Neural crest cell (in vitro differentiated cells): Measurements from ENCODE around the gene NSDHL. TPM values are rescaled to one million over a fixed set of nuclear protein-coding genes. Genes with fewer than 3 reads are reported as not detected.

Experiments
- DNase-seq: peaks from one replicate; pipeline ENCODE4 v3.0.0; 2021; ENCODE audit warnings: low read depth, mixed read lengths, low spot score
- H3K27ac Mint-ChIP-seq: one replicate; pipeline ENCODE4 v1.8.0; 2021; ENCODE audit warnings: mild to moderate bottlenecking, mixed read lengths; ENCODE audit not compliant: unreplicated experiment
- H3K27me3 Mint-ChIP-seq: 2 replicates; pipeline ENCODE4 v1.8.0; 2021; ENCODE audit warnings: low read depth, mild to moderate bottlenecking, mixed read lengths
- H3K36me3 Mint-ChIP-seq: 2 replicates; pipeline ENCODE4 v1.8.0; 2021; ENCODE audit warnings: low read depth, mild to moderate bottlenecking, mixed read lengths
- H3K4me1 Mint-ChIP-seq: 2 replicates; pipeline ENCODE4 v1.8.0; 2021; ENCODE audit warnings: mixed read lengths
- H3K4me3 Mint-ChIP-seq: one replicate; pipeline ENCODE4 v1.8.0; 2021; ENCODE audit warnings: mild to moderate bottlenecking, mixed read lengths
- H3K9me3 Mint-ChIP-seq: 2 replicates; pipeline ENCODE4 v1.8.0; 2021; ENCODE audit warnings: mixed read lengths
- total RNA-seq: library from RNA; stranded (reverse); gene quantifications from 2 replicates; pipeline ENCODE4 v1.2.1, GENCODE V29; 2021
- TF ChIP-seq, protein P1 (sequence below): fragments of 200-600 bp; sonication (generic); conservative IDR thresholded peaks from 2 replicates; pipeline ENCODE4 v1.5.0; 2021; ENCODE audit warnings: antibody characterized with exemption, mild to moderate bottlenecking

The NSDHL gene
- total RNA-seq, 1 donor from 2014 or later = 49.6 TPM

DNA sequence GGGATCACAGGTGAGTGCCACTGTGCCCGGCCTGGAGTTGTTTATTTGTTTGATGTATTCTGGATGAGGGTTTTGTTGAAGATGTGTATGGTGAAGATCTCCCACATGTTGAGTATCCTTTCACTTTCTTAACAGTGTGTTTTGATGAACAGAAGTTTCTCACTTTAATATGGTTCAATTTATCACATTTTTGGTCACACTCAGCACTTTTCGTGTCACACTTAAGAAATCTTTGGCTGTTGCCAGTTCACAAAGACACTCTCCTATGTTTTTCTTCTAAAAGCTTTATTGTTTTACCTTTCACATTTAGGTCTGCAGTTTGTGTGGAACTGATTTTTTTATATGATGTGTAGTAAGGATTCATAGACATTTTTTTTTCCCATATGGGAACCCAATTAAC, 50.4 kb downstream of the NSDHL start:
- H3K27me3 Mint-ChIP-seq = no peaks in the 10 kb centered on the region
- no peak overlapping the region for H3K27ac Mint-ChIP-seq
- peaks cover 15% of the 10 kb centered on the region for H3K9me3 Mint-ChIP-seq
- H3K36me3 Mint-ChIP-seq = no peaks in the 10 kb centered on the region
- TF ChIP-seq, protein P1, sequence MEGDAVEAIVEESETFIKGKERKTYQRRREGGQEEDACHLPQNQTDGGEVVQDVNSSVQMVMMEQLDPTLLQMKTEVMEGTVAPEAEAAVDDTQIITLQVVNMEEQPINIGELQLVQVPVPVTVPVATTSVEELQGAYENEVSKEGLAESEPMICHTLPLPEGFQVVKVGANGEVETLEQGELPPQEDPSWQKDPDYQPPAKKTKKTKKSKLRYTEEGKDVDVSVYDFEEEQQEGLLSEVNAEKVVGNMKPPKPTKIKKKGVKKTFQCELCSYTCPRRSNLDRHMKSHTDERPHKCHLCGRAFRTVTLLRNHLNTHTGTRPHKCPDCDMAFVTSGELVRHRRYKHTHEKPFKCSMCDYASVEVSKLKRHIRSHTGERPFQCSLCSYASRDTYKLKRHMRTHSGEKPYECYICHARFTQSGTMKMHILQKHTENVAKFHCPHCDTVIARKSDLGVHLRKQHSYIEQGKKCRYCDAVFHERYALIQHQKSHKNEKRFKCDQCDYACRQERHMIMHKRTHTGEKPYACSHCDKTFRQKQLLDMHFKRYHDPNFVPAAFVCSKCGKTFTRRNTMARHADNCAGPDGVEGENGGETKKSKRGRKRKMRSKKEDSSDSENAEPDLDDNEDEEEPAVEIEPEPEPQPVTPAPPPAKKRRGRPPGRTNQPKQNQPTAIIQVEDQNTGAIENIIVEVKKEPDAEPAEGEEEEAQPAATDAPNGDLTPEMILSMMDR = no peak
- DNase-seq = no peak
- H3K4me1 Mint-ChIP-seq = no peaks in the 10 kb centered on the region
- no peak overlapping the region for H3K4me3 Mint-ChIP-seq

DNA sequence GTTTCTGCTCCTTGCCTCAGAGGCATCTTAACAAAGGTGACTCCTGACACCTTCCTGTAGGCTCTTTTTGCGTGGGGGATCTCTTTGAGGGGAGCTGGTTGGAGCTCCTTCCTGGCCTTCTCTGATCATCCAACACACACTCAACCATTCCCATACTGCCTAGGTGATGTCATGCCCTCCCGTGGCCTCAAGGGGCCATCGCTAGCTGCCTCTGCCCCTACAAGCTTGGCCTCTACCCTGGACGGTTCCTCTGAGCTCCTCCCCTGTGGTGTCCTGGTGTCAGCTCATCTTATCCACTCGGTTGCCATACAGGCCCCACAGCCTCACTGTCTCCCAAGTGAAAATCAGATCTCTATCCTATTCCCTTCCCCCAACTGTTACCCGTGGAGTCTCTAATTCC, 53.3 kb downstream of the NSDHL start:
- Mint-ChIP-seq H3K27me3 (peaks cover 6% of the 10 kb centered on the region), H3K36me3 (peaks cover 3% of the 10 kb centered on the region), H3K4me3 (no peak overlapping the region), H3K27ac (no peak overlapping the region), H3K9me3 (peaks cover 11% of the 10 kb centered on the region), H3K4me1 (no peaks in the 10 kb centered on the region)
- no peak for DNase-seq
- TF ChIP-seq, protein P1 = no peak

DNA sequence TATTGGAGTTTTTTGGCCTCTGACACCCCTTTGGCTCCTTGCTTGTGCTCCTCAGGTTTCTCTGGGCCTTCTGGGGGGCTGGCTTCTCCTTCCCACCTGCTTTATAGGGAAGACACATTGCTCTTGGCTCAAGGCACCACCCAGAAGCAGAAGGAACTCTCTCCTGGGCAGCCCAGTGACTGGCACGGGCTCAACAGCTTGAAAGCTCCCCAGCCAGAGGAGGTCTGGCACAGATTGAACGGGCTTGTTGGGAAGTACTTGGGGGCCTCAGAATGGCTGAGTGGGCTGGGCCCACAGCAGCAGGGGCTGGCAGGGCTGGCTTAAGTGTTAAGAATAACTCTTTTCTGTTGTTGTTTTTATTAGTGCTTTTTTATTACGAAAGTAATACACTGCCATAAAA, 55.9 kb downstream of the NSDHL start:
- no peak overlapping the region for H3K27ac Mint-ChIP-seq
- peaks cover 3% of the 10 kb centered on the region for H3K9me3 Mint-ChIP-seq
- peaks cover 21% of the 10 kb centered on the region for H3K27me3 Mint-ChIP-seq
- no peaks in the 10 kb centered on the region for H3K4me1 Mint-ChIP-seq
- no peak for DNase-seq
- no peak overlapping the region for H3K4me3 Mint-ChIP-seq
- H3K36me3 Mint-ChIP-seq = peaks cover 6% of the 10 kb centered on the region
- TF ChIP-seq, protein P1 = no peak

DNA sequence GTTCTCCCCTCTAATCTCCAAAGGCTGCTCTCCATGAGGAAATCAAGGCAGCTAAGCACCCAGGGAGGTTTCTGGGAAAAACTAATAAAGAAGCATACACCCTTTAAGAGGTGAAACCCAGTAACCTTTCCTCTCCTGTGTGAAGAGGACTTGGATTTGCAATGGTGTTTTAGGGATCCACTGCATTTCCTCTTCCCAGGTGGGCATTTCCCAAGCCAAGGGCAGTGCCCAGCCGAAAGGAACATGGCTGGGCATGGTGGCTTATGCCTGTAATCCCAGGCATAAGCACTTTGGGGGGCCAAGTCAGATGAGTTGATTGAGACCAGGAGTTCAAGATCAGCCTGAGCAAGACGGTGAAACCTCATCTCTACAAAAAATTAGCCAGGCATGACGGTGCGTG, 61.6 kb downstream of the NSDHL start:
- Mint-ChIP-seq H3K27ac (no peak overlapping the region), H3K9me3 (no peaks in the 10 kb centered on the region), H3K36me3 (peaks cover 12% of the 10 kb centered on the region), H3K4me3 (no peak overlapping the region), H3K4me1 (peaks cover 13% of the 10 kb centered on the region), H3K27me3 (peaks cover 26% of the 10 kb centered on the region)
- TF ChIP-seq, protein P1 = no peak
- DNase-seq = no peak

DNA sequence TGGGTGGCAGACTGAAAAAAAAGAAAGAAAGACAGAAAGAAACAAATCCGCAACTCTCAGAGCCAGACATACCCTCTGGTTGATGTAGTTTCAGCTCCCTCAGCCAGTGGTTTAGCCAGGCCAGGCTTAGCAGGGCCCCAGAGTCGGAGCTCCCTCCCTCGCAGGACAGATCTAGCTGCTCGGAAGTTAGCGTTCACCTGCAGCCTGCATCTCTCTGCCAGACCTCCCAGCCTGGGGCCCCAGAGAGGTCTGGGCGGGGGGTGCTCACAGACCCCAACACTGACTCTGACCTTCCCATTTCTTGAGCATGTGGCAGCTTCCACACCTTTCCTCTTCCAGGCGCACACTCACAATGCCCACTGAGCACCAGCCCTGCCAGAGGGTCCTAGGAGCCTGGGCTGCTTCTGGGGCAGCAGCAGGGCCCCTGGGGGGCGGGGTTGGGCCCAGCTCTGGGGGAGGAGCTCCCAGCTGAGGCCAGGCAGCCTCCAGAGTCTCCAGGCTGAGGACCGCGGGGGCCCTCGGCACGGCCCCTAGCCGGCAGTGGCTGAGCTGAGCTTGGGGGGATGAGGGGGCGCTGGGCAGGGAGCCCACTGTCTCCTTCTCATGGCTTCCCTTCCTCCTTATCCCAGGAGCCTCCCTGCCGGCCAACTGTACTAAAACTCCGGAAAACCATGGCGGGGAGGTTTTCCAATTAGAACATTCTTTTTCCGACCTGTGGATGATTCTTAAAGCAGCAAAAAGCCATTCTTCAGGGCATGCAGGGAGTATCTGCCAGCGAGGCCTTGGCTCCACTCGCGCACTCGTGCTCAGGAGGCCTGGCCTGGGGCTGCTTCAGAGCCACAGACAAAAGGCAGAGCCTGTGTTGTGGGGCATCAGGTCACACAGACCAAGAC, 62.4 kb downstream of the NSDHL start:
- TF ChIP-seq, protein P1 = no peak
- peaks cover 12% of the 10 kb centered on the region for H3K36me3 Mint-ChIP-seq
- H3K9me3 Mint-ChIP-seq = no peaks in the 10 kb centered on the region
- H3K27ac Mint-ChIP-seq = no peak overlapping the region
- DNase-seq = no peak
- H3K4me1 Mint-ChIP-seq = peaks cover 13% of the 10 kb centered on the region
- H3K4me3 Mint-ChIP-seq = no peak overlapping the region
- H3K27me3 Mint-ChIP-seq = peaks cover 24% of the 10 kb centered on the region
